ENCODE measurements around the gene SFTPA1.
"Not testable (repeated sequence)": the region's sequence is repeated elsewhere in the genome, so short reads cannot be mapped to it uniquely, and the experiment has no call there.

The SFTPA1 gene

DNA sequence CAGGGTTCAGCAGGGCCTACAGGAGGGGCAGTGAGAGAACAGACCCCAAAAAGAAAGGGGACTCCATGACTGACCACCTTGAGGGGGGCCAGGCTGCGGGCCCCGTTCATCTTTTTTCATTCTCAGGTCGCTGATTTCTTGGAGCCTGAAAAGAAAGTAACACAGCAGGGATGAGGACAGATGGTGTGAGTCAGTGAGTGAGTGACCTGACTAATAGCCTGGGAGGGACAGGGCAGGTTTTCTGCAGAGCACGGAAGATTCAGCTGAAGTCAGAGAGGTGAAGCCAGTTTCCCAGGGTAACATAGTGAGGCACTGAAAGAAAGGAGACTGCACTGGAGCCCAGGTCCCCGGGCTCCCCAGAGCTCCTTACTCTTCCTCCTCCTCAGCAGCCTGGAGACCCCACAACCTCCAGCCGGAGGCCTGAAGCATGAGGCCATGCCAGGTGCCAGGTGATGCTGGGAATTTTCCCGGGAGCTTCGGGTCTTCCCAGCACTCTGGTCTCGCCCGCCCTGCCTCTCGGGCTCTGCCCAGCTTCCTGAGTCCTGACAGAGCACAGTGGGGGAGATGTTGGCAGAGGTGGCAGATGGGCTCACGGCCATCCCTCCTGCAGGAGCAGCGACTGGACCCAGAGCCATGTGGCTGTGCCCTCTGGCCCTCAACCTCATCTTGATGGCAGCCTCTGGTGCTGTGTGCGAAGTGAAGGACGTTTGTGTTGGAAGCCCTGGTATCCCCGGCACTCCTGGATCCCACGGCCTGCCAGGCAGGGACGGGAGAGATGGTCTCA is 646 bp downstream of the SFTPA1 start:
- not testable (repeated sequence) for H3K4me3 ChIP-seq (ENCODE audit: low read depth in 1 of 2, low read length in 2 of 2); H3K27me3 ChIP-seq (ENCODE audit: low read depth, low read length); H3K27ac ChIP-seq (ENCODE audit: low read length); H3K4me1 ChIP-seq (ENCODE audit: control insufficient read depth in 1 of 2, insufficient read depth in 2 of 2, low read length in 2 of 2); H3K9me3 ChIP-seq (ENCODE audit: control insufficient read depth in 1 of 2, low read length in 2 of 2); H3K36me3 ChIP-seq (ENCODE audit: control insufficient read depth in 1 of 2, insufficient read depth in 2 of 2, low read length in 2 of 2)

GRCh38 chr10:79615577-79615976 is 4.8 kb downstream of the SFTPA1 start:
- no peak overlapping the region for H3K27ac ChIP-seq (ENCODE audit: low read length)
- H3K9me3 ChIP-seq (ENCODE audit: control insufficient read depth in 1 of 2, low read length in 2 of 2) = peaks cover 0 to 9% of the 10 kb centered on the region in 2 donors
- no peaks in the 10 kb centered on the region for H3K27me3 ChIP-seq (ENCODE audit: low read depth, low read length)
- H3K36me3 ChIP-seq (ENCODE audit: control insufficient read depth in 1 of 2, insufficient read depth in 2 of 2, low read length in 2 of 2) = no peaks in the 10 kb centered on the region
- H3K4me1 ChIP-seq (ENCODE audit: control insufficient read depth in 1 of 2, insufficient read depth in 2 of 2, low read length in 2 of 2) = no peaks in the 10 kb centered on the region
- H3K4me3 ChIP-seq (ENCODE audit: low read depth in 1 of 2, low read length in 2 of 2) = no peak overlapping the region

- Histone ChIP-seq H3K36me3 (ENCODE audit: control insufficient read depth in 1 of 2, insufficient read depth in 2 of 2, low read length in 2 of 2) (no peaks in the 10 kb centered on the region), H3K27ac (ENCODE audit: low read length) (no peak overlapping the region), H3K4me1 (ENCODE audit: control insufficient read depth in 1 of 2, insufficient read depth in 2 of 2, low read length in 2 of 2) (no peaks in the 10 kb centered on the region), H3K4me3 (ENCODE audit: low read depth in 1 of 2, low read length in 2 of 2) (no peak overlapping the region), H3K27me3 (ENCODE audit: low read depth, low read length) (no peaks in the 10 kb centered on the region), H3K9me3 (ENCODE audit: control insufficient read depth in 1 of 2, low read length in 2 of 2) (peaks cover 0 to 9% of the 10 kb centered on the region in 2 donors)
Measured at GRCh38 chr10:79616164-79616563, 5.4 kb downstream of the SFTPA1 start.

GRCh38 chr10:79623663-79624062 is 12.9 kb downstream of the SFTPA1 start:
- H3K36me3 ChIP-seq (ENCODE audit: control insufficient read depth in 1 of 2, insufficient read depth in 2 of 2, low read length in 2 of 2); H3K27me3 ChIP-seq (ENCODE audit: low read depth, low read length); H3K4me1 ChIP-seq (ENCODE audit: control insufficient read depth in 1 of 2, insufficient read depth in 2 of 2, low read length in 2 of 2); H3K27ac ChIP-seq (ENCODE audit: low read length); H3K4me3 ChIP-seq (ENCODE audit: low read depth in 1 of 2, low read length in 2 of 2): not testable (repeated sequence)
- peaks cover 4 to 11% of the 10 kb centered on the region in 2 donors for H3K9me3 ChIP-seq (ENCODE audit: control insufficient read depth in 1 of 2, low read length in 2 of 2)

DNA sequence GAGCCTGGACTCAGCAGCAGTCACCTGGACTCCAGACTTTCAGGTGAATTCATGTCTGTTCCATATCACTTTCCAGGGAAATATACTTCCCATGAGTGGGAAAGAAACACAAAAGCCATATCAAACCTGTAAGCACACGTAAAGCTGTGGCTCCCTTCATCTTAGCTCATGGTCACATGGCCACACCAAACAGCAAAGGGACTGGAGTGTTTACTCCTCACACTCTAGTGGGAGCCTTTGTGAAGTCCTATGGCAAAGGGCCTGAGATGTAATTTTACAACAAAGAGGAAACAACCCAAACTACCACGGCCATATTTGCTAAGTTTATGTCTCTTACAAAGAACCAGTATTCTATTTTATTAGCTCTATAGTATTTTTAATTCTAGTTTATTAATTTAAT is 16.3 kb downstream of the SFTPA1 start:
- no peak overlapping the region for H3K27ac ChIP-seq (ENCODE audit: low read length)
- H3K4me1 ChIP-seq (ENCODE audit: control insufficient read depth in 1 of 2, insufficient read depth in 2 of 2, low read length in 2 of 2) = no peaks in the 10 kb centered on the region
- peaks cover 4 to 11% of the 10 kb centered on the region in 2 donors for H3K9me3 ChIP-seq (ENCODE audit: control insufficient read depth in 1 of 2, low read length in 2 of 2)
- H3K36me3 ChIP-seq (ENCODE audit: control insufficient read depth in 1 of 2, insufficient read depth in 2 of 2, low read length in 2 of 2) = no peaks in the 10 kb centered on the region
- H3K4me3 ChIP-seq (ENCODE audit: low read depth in 1 of 2, low read length in 2 of 2) = no peak overlapping the region
- H3K27me3 ChIP-seq (ENCODE audit: low read depth, low read length) = no peaks in the 10 kb centered on the region

DNA sequence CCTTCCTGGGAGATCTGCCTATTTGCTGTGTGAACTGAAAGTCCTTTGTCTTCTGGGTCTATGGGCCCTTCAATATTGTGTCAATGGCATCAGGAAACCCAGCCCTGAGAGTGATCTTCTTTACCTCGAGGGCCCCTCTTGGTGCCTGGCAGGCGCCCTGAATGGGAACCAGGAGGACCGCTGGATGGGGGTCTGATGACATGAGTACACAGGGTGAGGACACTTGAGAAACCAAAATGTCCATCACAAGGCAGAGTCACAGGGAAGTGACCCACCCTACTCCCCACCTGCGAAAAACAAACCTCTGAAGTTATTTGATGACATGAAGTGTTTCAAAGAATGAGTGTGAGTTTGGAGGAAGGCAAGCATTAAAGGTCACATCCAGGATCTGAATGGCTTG is 17.3 kb downstream of the SFTPA1 start:
- Histone ChIP-seq H3K4me1 (ENCODE audit: control insufficient read depth in 1 of 2, insufficient read depth in 2 of 2, low read length in 2 of 2) (no peaks in the 10 kb centered on the region), H3K27me3 (ENCODE audit: low read depth, low read length) (no peaks in the 10 kb centered on the region), H3K4me3 (ENCODE audit: low read depth in 1 of 2, low read length in 2 of 2) (no peak overlapping the region), H3K27ac (ENCODE audit: low read length) (no peak overlapping the region), H3K9me3 (ENCODE audit: control insufficient read depth in 1 of 2, low read length in 2 of 2) (peaks cover 4 to 11% of the 10 kb centered on the region in 2 donors), H3K36me3 (ENCODE audit: control insufficient read depth in 1 of 2, insufficient read depth in 2 of 2, low read length in 2 of 2) (no peaks in the 10 kb centered on the region)

DNA sequence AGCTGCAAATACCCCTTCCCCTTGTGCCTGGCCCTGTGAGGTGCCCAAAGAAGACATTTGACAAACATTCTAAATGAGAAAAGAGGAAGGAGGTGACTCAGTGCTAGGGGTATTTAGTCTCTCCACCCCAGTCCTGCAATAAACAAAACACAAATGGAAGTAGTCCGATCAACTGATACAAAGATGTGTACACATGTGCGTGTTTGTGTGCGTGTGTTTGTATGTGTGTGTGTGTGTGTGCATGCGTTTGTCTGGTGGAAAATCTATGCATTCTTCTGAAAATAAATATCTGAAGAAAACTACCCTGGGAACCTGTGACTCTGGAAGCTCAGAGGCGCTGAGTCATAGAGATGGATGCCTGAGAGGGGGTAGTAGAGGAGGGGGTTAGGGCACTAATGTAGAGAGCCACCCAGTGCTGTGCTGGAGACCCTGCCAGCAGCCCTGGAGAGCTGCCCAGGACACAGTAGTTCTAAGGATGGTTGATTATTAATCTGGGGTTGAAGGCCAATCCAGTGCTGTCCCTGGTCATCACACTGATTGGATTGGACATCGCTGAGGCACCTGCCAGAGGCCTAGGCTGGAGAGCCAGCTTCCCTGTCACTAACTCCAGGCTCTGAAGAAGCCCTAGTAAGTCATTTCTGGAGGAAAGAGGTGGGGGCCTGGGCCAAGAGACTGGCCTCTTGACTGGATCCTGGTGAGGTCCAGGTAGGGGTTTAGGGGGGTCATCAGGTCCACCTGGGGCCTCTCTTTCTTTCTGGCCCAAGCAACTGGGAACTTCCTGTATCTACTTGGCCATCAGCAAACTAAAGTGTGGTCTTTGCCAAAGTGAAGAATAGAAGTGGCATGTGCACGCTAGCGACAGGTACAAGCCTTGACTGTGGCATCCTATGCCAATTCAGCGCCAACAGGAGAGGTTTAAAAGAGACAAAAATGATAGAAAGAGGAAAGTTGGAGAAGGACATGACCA is 18.5 kb downstream of the SFTPA1 start:
- peaks cover 4 to 11% of the 10 kb centered on the region in 2 donors for H3K9me3 ChIP-seq (ENCODE audit: control insufficient read depth in 1 of 2, low read length in 2 of 2)
- H3K27ac ChIP-seq (ENCODE audit: low read length) = no peak overlapping the region
- H3K27me3 ChIP-seq (ENCODE audit: low read depth, low read length) = no peaks in the 10 kb centered on the region
- H3K4me1 ChIP-seq (ENCODE audit: control insufficient read depth in 1 of 2, insufficient read depth in 2 of 2, low read length in 2 of 2) = no peaks in the 10 kb centered on the region
- H3K36me3 ChIP-seq (ENCODE audit: control insufficient read depth in 1 of 2, insufficient read depth in 2 of 2, low read length in 2 of 2) = no peaks in the 10 kb centered on the region
- H3K4me3 ChIP-seq (ENCODE audit: low read depth in 1 of 2, low read length in 2 of 2) = no peak overlapping the region

DNA sequence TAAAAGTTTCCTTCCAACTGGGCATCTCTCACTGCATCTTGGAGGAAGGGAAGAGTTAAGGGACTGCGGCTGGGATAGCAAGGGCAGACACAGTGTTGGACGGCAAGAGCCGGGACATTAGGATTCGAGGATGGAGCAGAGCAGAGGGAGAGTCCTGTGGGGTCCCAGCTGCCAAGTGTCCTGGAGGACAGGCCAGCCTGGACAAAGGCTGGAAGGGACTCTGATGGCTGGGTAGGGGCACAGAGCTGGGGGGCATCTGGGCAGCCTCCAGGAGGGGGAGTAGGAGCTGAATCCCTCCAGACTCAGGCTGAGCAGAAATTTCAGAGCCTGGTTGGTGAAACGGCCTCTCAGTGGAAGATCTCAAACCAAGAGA is 19.2 kb downstream of the SFTPA1 start:
- no peaks in the 10 kb centered on the region for H3K4me1 ChIP-seq (ENCODE audit: control insufficient read depth in 1 of 2, insufficient read depth in 2 of 2, low read length in 2 of 2)
- peaks cover 4 to 8% of the 10 kb centered on the region in 2 donors for H3K9me3 ChIP-seq (ENCODE audit: control insufficient read depth in 1 of 2, low read length in 2 of 2)
- no peaks in the 10 kb centered on the region for H3K36me3 ChIP-seq (ENCODE audit: control insufficient read depth in 1 of 2, insufficient read depth in 2 of 2, low read length in 2 of 2)
- no peak overlapping the region for H3K27ac ChIP-seq (ENCODE audit: low read length)
- no peak overlapping the region for H3K4me3 ChIP-seq (ENCODE audit: low read depth in 1 of 2, low read length in 2 of 2)
- no peaks in the 10 kb centered on the region for H3K27me3 ChIP-seq (ENCODE audit: low read depth, low read length)

GRCh38 chr10:79636654-79637199 is 26.0 kb downstream of the SFTPA1 start:
- H3K27ac ChIP-seq (ENCODE audit: low read length); H3K4me1 ChIP-seq (ENCODE audit: control insufficient read depth in 1 of 2, insufficient read depth in 2 of 2, low read length in 2 of 2); H3K4me3 ChIP-seq (ENCODE audit: low read depth in 1 of 2, low read length in 2 of 2); H3K27me3 ChIP-seq (ENCODE audit: low read depth, low read length); H3K9me3 ChIP-seq (ENCODE audit: control insufficient read depth in 1 of 2, low read length in 2 of 2); H3K36me3 ChIP-seq (ENCODE audit: control insufficient read depth in 1 of 2, insufficient read depth in 2 of 2, low read length in 2 of 2): not testable (repeated sequence)

GRCh38 chr10:79638318-79638717 is 27.6 kb downstream of the SFTPA1 start:
- Histone ChIP-seq H3K4me3 (ENCODE audit: low read depth in 1 of 2, low read length in 2 of 2) (no peak overlapping the region), H3K27ac (ENCODE audit: low read length) (no peak overlapping the region), H3K4me1 (ENCODE audit: control insufficient read depth in 1 of 2, insufficient read depth in 2 of 2, low read length in 2 of 2) (no peaks in the 10 kb centered on the region), H3K27me3 (ENCODE audit: low read depth, low read length) (no peaks in the 10 kb centered on the region), H3K36me3 (ENCODE audit: control insufficient read depth in 1 of 2, insufficient read depth in 2 of 2, low read length in 2 of 2) (no peaks in the 10 kb centered on the region), H3K9me3 (ENCODE audit: control insufficient read depth in 1 of 2, low read length in 2 of 2) (no peaks in the 10 kb centered on the region)

DNA sequence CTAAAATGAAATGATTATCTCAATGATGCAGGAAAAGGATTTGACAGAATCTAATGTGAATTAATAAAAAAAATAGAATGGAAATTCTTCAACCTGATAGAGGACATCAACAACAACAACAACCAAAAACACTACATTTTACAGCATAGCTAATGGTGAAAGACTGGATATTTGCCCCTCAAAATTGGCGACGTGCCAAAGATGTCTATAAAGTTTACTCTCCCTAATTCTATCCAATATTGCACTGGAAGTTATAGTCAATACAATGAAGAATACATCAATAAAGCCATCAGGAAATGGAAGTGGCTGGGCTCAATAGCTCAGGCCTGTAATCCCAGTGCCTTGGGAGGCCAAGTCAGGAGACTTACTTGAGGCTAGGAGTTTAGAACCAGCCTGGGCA is 42.0 kb downstream of the SFTPA1 start:
- H3K4me3 ChIP-seq (ENCODE audit: low read depth in 1 of 2, low read length in 2 of 2); H3K36me3 ChIP-seq (ENCODE audit: control insufficient read depth in 1 of 2, insufficient read depth in 2 of 2, low read length in 2 of 2); H3K4me1 ChIP-seq (ENCODE audit: control insufficient read depth in 1 of 2, insufficient read depth in 2 of 2, low read length in 2 of 2); H3K9me3 ChIP-seq (ENCODE audit: control insufficient read depth in 1 of 2, low read length in 2 of 2); H3K27ac ChIP-seq (ENCODE audit: low read length); H3K27me3 ChIP-seq (ENCODE audit: low read depth, low read length): not testable (repeated sequence)

Measured in muscle layer of duodenum (tissue), 2 donors.